ENCODE data around the gene TCEA2. TPM values are rescaled to one million over a fixed set of nuclear protein-coding genes. Genes with fewer than 3 reads are reported as not detected.
A peak's percentile ranks its signal among the peaks of the same experiment; 100 is the strongest.

TCEA2 gene
- total and polyA plus RNA-seq, 9 of the 15 experiments (the other 6 are each of a cell fraction or from before 2014, with no cell fraction given) = 1.4 to 28.7 (median 5.4) TPM

GRCh38 chr20:64057628-64058498 lies 5.1 kb upstream of the TCEA2 start (continued):
- TF ChIP-seq, protein P1, sequence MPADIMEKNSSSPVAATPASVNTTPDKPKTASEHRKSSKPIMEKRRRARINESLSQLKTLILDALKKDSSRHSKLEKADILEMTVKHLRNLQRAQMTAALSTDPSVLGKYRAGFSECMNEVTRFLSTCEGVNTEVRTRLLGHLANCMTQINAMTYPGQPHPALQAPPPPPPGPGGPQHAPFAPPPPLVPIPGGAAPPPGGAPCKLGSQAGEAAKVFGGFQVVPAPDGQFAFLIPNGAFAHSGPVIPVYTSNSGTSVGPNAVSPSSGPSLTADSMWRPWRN (IDR thresholded peaks at IDR 0.05; ENCODE audit: low read depth) = no peak
- TF ChIP-seq ZNF57 (CRISPR knock-in tag; IDR thresholded peaks at IDR 0.05) (no peak), NFIX (CRISPR knock-in tag; IDR thresholded peaks at IDR 0.05; ENCODE audit: low read depth) (no peak), ZBTB7A (IDR thresholded peaks at IDR 0.05; ENCODE audit: borderline replicate concordance, control insufficient read depth, low read depth, low read length) (peak; percentile 77; the same call in 1 of the 2 replicates), RAD51 (IDR thresholded peaks at IDR 0.05; ENCODE audit: borderline replicate concordance, low read depth) (no peak), HMG20A (CRISPR knock-in tag; conservative IDR thresholded peaks at IDR 0.05) (no peak), HMBOX1 (IDR thresholded peaks at IDR 0.05) (no peak), ZNF699 (CRISPR knock-in tag; IDR thresholded peaks at IDR 0.05; ENCODE audit: insufficient replicate concordance) (no peak), FOXK1 (CRISPR knock-in tag; IDR thresholded peaks at IDR 0.05; ENCODE audit: borderline replicate concordance) (no peak), ZNF121 (CRISPR knock-in tag; conservative IDR thresholded peaks at IDR 0.05) (0 out of 2 replicates have a peak, but pooled peaks have one; percentile 14), REST (IDR thresholded peaks at IDR 0.05; ENCODE audit: borderline replicate concordance) (peak; percentile 72; the same call in 1 of the 2 replicates), REST (CRISPR knock-in tag; IDR thresholded peaks at IDR 0.05; ENCODE audit: low read depth) (no peak), FOXP1 (CRISPR knock-in tag; IDR thresholded peaks at IDR 0.05) (no peak)
- TF ChIP-seq, protein P2, sequence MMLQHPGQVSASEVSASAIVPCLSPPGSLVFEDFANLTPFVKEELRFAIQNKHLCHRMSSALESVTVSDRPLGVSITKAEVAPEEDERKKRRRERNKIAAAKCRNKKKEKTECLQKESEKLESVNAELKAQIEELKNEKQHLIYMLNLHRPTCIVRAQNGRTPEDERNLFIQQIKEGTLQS (IDR thresholded peaks at IDR 0.05) = no peak
- TF ChIP-seq, protein P2 (CRISPR knock-in tag; conservative IDR thresholded peaks at IDR 0.05) = no peak
- TF ChIP-seq, protein P3, sequence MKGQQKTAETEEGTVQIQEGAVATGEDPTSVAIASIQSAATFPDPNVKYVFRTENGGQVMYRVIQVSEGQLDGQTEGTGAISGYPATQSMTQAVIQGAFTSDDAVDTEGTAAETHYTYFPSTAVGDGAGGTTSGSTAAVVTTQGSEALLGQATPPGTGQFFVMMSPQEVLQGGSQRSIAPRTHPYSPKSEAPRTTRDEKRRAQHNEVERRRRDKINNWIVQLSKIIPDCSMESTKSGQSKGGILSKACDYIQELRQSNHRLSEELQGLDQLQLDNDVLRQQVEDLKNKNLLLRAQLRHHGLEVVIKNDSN (CRISPR knock-in tag; IDR thresholded peaks at IDR 0.05) = peak; percentile 40; the same call in 1 of the 2 replicates
